Activated gamma-delta T cell treated with anti-CD3 and anti-CD28 coated beads, Interleukin-2, amount 50 U/mL, for 16 hours (primary cell): ENCODE data around the gene COMMD1.
"Not testable (repeated sequence)": the region's sequence is repeated elsewhere in the genome, so short reads cannot be mapped to it uniquely, and the experiment has no call there.

Experiments
- DNase-seq: peaks from one replicate; pipeline ENCODE4 v3.0.0-alpha.2; 2020; ENCODE audit warnings: low read depth

COMMD1 gene

DNA sequence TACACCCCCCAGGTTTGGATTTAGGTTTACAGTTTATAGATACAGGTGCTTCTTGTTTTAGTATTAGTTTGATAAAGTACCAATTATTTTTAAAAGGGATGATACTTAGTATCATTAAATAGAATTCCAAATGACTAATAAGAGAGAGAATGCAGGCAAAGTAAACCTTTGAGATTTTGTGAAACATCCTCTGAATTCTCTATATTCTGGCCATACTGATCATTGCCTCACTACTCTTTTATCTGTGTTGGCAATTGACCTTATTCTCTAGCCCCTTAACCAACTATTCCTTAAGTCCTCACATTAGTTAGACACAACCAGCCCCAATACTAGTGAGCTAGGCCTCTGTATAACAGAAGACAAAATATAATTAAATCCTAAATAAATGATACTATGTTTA is 125.4 kb downstream of the COMMD1 start:
- no peak for DNase-seq

DNA sequence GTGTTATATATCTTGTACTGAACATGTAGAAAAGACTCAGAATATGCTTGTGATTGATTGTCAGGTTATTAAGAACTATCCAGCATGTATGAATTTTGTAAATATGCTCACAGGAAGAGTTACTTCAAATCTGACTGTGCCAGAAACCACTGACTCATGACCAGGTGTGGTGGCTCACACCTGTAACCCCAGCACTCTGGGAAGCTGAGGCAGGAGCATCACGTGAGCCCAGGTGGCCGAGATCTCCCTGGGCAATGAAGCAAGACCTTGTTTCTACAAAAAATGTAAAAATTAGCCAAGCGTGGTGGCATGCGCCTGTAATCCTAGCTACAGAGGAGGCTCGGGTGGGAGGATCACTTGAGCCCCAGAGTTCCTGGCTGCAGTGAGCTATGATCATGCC is 126.6 kb downstream of the COMMD1 start:
- no peak for DNase-seq

DNA sequence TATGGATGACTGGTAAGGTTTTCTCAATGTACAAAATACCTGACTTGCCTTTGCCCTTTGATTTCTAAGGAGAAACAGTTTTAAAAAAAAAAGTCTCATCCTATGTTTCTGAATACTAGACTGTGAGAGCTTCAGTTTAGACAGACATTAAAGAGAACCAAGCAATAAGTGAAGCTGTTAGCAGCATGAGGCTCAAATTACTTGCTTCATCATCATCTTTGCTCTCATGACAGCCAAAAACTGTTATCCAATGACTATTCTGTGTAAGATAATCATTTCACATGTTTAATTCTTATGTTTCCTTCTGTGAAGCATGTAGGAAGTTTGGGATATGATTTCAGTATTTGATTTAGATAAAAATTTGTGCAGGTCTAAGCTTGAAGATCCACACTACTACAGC is 129.2 kb downstream of the COMMD1 start:
- no peak for DNase-seq

GRCh38 chr2:62036229-62036628 is 130.8 kb downstream of the COMMD1 start:
- no peak for DNase-seq

DNA sequence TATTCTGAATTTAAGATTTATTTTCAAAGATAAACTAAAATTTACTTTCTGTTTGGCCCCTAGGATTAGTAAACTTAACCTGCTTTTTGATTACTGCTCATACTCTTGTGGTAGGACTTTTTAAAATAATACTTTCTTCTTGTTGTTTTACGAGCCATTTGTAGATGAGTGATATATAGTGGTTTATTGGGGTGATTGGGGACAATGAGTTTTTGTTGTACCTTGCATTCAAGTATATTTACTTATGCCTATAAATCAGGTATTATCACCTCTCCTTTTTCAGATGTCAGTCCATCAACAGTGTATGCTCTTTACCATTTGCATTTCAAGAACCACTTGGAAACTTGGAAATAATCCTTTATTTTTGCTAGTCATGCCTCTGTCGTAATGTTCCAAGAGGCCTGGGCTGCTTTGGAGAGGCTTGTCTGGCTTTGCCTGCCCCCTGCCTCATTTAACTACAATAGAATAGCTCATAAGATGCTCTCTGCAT is 131.3 kb downstream of the COMMD1 start:
- no peak for DNase-seq

DNA sequence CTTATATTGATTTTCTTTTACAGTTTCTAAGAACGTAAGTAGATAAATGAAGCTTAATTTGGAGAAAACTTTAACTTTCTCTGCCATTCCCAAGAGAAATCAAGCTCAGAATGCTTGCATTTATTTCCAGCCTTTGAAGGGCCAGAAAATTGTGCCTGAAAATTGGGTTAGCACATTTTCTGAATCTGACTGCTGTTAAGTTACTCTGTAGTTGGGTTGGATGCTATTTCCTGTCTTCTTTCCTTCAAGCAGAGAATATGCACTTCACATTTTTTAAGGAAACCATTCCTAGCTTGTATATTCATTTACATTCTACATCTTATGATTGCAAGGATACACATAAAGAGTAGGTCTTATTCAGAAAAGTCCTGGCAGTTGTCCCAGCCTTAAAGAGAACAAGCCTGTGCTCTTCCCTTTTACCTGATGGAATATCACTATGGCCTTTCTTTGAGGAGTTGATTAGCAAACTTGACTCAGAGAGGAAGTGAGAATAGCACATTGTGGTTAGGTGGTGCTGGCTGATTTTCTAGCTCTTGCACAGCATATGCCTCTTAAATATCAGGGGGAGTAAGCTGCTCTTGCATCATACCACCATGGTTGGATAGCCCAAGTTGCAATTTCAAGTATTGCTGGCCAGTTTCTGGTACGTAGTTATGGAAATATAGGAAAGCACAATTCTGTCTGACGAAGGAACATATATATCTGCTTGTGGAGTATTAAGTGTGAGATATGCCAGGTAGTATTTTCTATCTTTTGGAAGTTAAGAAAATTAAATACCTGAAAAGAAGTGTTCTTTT is 133.7 kb downstream of the COMMD1 start:
- DNase-seq = no peak

DNA sequence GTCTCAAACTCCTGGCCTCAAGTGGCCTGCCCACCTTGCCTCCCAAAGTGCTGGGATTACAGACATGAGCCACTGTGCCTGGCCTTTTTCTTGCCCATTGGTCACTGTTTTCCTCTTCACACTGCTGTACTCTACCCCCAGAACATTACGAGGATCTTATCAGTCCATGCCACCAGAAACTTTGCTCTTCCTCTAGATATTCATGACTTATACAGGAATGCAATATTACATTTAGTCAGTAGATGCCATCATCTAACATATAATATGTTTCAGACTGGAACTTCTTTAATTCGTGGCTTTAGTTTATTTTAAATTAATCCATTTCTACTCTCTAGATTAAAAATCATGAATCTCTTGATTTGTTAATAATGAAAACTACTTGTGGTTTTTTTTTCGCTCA is 135.5 kb downstream of the COMMD1 start:
- no peak for DNase-seq

DNA sequence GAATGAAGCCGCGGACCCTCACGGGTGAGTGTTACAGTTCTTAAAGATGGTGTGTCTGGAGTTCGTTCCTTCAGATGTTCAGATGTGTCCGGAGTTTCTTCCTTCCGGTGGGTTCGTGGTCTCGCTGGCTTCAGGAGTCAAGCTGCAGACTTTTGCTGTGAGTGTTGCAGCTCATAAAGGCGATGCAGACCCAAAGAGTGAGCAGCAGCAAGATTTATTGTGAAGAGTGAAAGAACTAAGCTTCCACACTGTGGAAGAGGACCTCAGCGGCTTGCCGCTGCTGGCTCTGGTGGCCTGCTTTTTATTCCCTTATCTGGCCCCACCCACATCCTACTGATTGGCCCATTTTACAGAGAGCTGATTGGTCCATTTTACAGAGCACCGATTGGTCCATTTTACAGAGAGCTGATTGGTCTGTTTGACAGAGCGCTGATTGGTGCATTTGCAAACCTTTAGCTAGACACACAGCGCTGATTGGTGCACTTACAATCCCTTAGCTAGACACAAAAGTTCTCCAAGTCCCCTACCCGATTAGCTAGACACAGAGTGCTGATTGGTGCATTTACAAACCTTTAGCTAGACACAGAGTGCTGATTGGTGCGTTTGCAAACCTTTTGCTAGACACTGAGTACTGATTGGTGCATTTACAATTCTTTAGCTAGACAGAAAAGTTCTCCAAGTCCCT is 136.4 kb downstream of the COMMD1 start:
- not testable (repeated sequence) for DNase-seq

GRCh38 chr2:62042400-62042799 is 136.9 kb downstream of the COMMD1 start:
- DNase-seq = no peak

DNA sequence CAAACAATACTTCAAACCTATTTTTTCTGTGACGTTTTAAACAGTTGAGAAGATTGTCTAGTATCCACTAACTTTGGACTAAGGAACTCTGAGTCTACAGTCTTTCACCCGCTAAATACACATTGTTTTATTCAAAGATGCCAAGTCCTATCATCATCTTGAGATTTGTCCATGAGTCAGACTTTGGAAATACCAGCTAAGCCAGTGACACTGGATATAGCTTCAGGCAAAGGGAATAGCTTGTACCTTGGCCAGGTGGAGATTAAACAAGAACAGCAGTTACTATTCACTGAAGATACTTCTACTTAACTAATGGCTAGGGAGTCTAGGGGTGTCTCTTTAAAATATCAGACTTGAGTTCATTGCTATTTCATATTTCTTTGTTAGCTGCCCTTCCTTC is 137.5 kb downstream of the COMMD1 start:
- no peak for DNase-seq

DNA sequence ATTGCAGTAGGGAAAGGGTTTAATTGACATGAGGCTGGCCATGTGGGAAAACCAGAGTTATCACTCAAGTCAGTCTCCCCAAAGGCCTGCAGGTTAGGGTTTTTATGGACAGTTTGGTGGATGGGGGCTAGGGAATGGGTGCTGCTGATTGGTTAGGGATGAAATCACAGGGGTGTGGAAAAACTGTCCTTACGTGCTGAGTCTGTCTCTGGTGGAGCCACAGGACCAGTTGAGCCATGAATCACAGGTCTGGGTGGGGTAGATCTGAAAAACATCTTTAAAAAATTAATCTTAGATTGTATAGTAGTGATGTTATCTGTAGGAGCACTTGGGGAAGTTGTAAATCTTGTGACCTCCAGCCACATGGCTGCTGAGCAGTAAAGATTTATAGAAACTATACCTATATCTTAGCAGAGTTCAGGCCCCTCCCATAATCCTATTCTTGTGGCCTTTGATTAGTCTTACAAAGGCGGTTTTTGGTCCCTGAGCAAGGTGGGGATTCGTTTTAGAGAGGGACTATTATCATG is 139.6 kb downstream of the COMMD1 start:
- DNase-seq = no peak

DNA sequence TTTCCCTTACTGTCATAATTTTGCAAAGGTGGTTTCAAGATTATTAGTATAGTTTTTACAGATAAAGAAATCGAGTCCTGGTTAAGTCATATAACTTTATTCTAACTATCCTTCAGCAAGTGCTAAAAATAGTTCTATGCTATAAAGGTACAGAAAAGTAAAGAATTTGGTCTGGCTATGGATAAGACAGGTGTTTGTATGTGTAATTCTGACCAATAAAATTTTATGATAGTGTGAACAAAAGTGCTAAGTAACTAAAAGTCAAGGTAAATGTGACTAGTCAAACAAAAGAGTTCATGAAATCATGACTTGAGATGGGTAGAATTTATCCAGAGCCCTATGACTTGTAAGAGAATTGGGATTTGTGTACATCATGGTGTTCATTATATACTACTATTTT is 140.7 kb downstream of the COMMD1 start:
- DNase-seq = no peak

DNA sequence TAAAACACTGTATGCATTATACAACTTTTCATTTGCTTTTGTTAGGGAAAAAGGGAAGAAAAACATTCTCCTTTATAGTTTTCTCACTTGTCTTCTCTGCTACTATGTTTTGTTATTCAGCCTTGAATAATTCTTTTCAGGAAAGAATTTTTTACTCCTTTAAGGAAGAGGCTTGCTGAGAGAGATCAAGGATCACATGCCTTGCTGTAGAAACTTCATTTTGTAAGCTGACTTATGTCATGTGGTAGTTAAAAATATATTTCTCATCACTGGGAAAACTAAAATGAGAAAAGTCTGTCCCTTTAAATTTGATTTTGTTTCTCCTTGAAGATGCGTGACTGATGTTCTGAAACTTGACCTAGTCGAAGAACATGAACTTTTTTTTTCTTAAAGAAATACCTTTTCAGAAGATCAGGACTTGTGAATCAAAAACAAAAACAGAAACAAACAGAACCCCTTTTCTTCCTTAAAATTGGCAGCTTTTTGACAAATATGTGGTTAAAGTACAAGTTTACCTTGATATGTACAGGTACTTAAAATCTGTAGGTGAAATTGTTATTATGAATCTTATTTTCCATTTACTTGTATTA is 145.1 kb downstream of the COMMD1 start:
- DNase-seq = no peak

DNA sequence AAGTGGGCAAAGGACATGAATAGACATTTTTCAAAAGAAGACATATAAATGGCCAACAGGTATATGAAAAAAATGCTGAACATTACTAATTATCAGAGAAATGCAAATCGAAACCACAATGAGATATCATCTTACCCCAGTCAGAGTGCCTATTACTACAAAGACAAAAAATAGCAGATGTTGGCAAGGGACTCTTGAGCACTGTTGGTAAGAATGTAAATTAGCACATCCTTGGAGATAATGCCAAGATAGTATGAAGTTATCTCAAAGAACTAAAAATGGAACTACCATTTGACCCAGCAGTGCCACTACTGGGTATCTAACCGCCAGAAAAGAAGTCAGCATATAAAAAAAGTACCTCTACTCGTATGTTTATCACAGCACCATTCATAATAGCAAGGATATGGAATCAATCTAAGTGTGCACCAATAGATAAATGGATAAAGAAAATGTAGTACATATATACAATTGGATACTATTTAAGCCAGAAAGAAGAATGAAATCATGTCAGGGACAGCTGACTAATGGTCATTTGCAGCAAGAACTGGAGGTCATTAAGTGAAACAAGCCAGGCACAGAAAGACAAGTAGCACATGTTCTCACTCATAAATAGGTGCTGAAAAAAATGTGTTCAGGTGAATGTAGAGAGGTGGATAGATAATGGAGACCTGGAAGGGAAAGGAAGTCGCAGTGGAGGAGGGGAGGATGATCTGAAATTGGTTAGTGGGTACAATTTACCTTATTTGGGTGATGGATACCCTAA is 148.7 kb downstream of the COMMD1 start:
- no peak for DNase-seq

- DNase-seq = no peak
These were observed 149.5 kb downstream of the COMMD1 start for GRCh38 chr2:62054916-62055450.

- DNase-seq = no peak
These were observed 150.4 kb downstream of the COMMD1 start for GRCh38 chr2:62055724-62056336.

GRCh38 chr2:62056341-62056740 is 150.9 kb downstream of the COMMD1 start:
- no peak for DNase-seq

GRCh38 chr2:62065243-62065642 is 159.8 kb downstream of the COMMD1 start:
- DNase-seq = no peak

- DNase-seq = no peak
These were observed 165.7 kb downstream of the COMMD1 start for GRCh38 chr2:62071126-62071598.

- DNase-seq = no peak
These were observed 166.5 kb downstream of the COMMD1 start for GRCh38 chr2:62071760-62072680.
